Measurements from ENCODE around the gene MXD1.

Gene MXD1

GRCh38 chr2:69979902-69980807 is 65.2 kb downstream of the MXD1 start:
- DNase-seq: no peak

GRCh38 chr2:69983392-69983966 is 68.6 kb downstream of the MXD1 start:
- DNase-seq: no peak

- DNase-seq: no peak
These were observed 70.3 kb downstream of the MXD1 start for GRCh38 chr2:69985216-69985615.

DNA sequence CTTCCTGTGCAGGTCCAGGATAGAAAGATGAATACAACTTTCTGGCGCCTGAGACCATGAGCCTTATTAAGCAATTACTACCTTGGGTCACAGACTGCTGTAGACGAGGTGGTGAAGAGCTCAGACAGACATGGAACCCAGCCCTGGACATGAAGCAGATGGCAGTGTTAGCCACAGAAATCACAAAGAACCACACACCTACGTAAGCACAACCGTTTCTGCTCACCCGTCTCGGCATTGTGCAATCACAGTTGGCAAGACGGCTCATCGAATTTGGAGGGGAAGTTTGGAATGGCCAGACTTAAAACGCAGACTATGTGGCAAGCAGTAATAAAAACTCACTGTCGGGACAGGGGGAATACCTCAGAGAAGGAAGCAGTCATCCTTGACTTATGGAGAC is 70.8 kb downstream of the MXD1 start:
- DNase-seq: no peak

GRCh38 chr2:69986691-69987090 is 71.8 kb downstream of the MXD1 start:
- DNase-seq: no peak

DNA sequence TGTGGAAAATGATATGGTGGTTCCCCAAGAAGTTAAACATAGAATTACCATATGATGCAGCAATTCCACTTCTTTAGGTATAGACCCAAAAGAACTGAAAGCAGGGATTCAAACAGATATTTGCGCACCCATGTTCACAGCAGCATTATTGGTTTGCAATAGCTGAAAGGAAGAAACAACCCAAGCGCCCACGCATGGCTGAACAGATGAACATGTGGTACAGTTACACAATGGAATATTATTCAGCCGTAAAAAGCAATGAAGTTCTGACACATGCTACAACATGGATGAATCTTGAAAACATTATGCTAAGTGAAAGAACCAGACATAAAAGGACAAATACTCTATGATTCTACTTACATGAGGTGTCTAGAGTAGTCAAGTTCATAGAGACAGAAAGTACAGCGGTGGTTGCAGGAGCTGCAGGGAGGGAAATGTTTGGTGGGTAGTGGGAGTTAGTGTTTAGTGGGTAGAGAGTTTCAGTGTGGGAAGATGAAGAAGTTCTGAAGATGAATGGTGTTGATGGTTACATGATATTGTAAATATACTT is 73.3 kb downstream of the MXD1 start:
- no peak for DNase-seq

GRCh38 chr2:69989009-69989408 is 74.1 kb downstream of the MXD1 start:
- no peak for DNase-seq

DNA sequence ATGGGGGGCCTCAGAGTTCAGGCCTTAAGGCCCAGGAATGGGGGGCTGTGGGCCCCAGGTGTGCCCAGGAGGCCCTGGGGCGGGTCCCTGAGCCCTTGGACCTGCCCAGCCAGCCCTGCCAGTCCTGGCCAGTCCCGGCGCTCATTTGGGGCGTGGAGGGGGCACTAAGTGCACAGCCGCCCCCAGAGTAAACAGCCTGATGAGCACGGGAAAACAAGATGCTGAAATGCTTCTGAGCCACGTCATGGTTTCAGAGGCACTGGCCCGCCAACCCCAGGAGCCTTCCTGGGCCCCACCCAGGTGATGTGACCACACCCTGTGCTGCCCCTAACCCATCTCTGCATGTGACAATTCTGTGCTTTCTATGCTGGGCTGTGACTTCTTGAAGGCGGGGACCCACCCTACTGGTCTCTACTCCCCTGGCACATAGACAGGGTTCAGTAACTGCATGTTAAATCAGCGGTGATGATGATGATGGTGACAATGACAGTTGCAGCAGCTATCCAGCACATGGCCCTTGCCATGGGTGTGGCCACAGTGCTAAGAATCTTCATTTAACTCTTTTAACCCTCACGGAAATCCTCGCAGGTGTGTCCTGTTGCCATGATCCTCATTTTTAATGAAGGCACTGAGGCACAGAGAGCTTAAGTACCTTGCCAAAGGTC is 74.7 kb downstream of the MXD1 start:
- DNase-seq: no peak
